ENCODE measurements around the gene RALGPS1.

Gene RALGPS1

DNA sequence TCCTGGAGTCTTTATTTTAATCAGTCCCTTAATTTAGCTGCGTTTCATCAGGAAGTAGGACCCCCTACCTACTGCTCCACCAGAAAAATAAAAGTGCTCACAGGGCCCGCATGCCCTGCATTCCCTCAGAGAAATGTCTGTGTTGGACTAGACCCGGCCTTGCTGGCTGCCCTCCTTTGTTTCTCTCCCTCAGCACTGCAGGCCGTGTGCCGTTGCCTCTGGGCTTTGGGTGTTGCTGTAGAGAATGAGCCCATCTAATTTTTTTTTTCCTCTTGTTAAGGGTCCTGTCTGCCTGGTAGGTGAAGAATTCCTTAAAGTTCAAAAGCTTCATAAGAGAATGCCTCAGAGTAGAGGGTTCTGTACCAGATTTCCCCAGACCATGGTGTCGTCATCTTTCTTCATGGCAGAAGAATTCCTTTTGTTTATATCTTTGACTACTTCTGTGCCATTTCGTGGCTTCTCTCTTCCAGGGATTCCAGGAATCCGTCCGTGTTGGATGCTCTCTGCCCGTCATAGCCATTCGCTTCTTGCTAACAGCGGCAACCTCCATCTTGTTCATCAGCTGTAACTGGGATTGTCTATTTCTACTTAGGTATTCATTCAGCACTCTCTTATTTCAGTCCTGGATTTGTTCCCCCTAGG, 257.6 kb downstream of the RALGPS1 start:
- DNase-seq (ENCODE audit: low read depth in 2 of 2): no peak

- DNase-seq (ENCODE audit: low read depth in 2 of 2): no peak
These were observed 258.5 kb downstream of the RALGPS1 start for GRCh38 chr9:127173063-127173462.

DNA sequence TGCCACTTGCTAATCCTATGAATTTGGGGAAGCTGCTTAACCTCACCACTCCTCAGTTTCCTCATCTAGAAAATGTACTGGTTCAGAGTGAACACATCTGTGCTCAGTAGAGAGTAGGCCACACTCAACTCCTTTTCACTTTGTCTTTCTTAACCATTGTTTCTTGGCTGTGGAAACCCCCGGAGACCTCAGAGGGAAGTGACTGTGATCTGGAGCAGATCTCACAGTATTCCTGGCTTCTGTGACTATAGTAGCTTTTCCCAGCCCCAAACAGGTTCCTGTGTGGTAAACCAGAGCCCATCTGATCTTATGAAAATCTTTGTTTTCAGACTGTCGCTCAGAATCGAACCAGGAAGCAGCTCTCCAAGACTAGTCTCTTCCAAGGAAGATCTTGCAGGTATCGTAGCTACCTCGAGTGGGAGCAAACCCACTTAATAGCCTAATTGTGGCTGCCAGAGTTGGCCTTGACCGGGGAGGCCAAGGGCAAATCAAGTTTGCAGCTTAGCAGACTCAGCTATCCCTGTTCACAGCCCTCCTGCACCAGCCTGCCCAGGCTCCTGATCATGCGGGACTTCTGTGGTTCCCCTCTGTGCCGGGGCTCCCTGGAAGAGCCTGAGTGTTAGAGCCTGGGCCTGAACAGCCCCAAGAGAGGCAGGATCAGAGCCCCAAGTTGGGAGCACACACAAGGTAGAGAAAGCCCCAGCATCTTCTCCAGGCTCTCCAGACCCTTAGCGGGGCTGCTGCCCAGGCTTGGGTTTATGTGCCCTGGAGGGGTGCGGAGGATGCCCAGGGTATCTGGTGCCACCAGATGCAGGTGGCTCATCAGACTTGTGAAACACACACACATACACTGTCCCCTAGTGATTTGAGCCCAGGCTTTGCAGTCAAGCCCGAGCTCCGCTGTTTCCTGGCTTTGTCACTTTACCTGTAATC, 260.1 kb downstream of the RALGPS1 start:
- no peak for DNase-seq (ENCODE audit: low read depth in 2 of 2)

DNA sequence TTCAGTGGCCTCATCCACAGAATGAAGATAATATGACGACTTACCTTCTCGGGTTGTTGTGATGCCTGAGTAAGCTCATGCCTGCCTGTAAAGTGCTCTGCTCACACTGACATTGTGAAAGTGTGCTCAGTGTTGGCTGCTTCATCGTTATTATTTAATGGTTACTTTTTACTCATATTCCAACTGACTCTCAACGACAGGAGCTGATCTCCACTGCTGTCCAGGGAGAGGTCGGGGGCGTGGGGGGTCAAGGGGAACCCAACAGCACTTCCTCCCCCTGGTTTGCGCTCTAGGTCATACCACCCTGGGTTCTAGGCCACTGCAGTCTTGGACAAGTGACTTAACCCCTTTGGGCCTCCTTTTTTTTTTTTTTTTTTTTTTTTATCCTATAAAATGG, 260.7 kb downstream of the RALGPS1 start:
- no peak for DNase-seq (ENCODE audit: low read depth in 2 of 2)

GRCh38 chr9:127175764-127176163, 261.2 kb downstream of the RALGPS1 start:
- no peak for DNase-seq (ENCODE audit: low read depth in 2 of 2)

GRCh38 chr9:127176631-127177030, 262.0 kb downstream of the RALGPS1 start:
- DNase-seq (ENCODE audit: low read depth in 2 of 2): no peak

GRCh38 chr9:127177231-127177630, 262.6 kb downstream of the RALGPS1 start:
- no peak for DNase-seq (ENCODE audit: low read depth in 2 of 2)

DNA sequence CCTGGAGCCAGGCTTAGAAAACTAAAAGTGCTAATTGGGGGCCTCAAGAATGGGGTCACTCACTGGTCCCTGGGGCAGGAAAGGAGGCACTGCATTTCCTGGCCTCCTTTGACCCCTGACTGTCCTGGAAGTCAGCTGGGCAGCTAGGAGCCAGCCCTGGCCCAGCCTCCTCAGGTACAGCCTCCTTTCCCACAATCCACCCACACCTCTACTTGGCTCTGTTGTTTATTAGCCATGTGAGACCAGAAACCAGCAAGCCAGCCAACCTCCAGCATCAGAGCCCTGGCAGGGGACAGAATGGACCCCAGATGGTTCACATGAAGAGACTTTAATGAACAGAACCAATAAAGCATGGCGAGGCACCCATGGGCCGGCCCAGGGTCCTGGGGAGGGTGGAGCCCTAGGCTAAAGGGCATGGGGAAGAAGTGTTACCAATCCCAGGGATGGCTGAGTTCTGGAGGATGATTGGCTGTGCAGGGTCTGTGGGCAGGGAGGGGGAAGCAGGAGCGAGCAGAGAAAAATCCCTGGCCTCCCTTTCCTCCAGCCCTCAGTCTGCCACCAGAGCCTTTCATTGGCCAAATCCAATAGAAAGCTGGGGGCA, 263.2 kb downstream of the RALGPS1 start:
- DNase-seq (ENCODE audit: low read depth in 2 of 2): no peak

DNA sequence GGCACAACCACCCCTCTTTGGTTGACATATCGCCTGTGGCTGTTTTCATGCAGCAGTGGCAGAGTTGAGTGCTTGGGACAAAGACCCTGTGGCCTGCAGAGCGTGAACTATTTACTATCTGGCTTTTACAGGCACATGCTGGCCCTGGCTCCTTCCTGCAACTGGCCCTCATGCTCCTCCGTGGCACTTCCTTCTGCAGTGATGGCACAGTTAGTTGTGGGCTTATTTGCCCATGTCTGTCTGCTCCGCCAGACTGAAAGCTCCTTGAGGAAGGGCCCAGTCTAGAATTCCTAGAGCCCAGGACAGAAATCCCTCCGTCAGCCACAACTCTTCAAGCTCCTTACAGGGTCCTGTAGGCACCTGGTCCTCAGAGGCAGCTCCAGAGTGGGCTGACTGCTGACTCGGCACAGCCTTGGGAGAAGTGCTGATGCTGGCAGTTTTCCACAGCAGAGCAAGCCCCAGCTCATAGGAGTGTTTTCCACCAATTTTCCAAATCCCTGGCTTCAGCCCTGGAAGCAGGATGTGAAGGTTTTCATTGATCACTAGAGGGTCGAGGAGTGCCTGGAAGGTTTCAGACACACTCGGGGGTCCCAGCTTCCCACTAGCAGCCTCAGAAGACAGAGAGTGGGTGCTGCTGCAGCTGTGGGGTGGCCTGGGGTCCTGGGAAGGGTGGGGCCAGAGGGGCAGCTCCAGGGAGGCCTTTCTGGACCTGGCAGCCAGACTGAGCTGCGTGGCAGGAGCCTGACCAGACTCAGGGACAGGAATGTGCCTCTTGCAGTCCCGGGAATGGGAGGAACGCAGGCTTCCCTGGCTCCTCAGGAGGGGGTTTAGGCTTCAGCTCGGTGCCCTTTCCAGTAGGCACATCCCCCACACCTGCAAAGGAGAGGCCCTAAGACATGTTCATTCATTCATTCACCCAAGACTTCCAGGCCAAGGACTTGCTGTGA, 264.4 kb downstream of the RALGPS1 start:
- DNase-seq (ENCODE audit: low read depth in 2 of 2): no peak

GRCh38 chr9:127179633-127180441, 265.3 kb downstream of the RALGPS1 start:
- DNase-seq (ENCODE audit: low read depth in 2 of 2): no peak

DNA sequence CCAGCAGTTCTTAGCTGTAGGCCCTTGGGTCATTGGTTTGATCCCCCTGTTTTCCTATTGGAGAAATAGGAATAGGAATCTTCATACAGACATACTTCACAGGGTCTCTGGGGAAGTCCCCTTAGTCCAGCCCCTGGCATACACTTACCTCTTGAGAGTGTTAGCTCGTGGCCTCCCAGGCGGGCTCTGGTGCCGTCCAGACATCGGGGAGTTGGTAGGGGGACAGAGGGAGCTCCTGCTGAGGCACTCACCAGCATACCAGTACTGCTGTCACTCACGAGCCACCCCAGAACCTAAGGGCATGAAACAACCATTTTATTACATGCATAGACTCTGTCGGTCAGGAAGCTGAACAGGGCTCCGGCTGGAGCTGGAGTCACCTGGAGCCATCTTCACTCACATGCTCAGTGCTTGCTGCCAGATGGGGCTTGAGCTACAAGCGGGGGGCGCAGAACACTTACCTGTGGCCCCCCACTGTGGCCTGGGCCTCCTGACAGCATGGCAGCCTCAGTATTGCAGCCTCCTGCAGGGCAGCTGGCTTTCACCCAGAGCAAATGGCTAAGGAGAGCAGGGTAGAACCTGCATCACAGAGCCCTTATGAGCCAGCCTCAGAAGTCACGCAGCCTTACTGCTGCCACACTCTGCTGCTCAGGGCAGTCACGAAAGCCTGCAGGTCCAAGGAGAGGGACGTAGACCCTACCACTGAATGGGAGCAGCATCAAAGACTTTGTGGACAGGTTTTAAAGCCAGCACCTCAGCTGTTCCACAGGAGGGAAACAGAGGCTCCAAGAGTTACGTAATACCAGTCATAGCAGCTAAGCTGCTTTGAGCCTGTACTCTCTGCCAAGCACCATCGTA, 266.1 kb downstream of the RALGPS1 start:
- DNase-seq (ENCODE audit: low read depth in 2 of 2): no peak

GRCh38 chr9:127181315-127181580, 266.7 kb downstream of the RALGPS1 start:
- DNase-seq (ENCODE audit: low read depth in 2 of 2): no peak

DNA sequence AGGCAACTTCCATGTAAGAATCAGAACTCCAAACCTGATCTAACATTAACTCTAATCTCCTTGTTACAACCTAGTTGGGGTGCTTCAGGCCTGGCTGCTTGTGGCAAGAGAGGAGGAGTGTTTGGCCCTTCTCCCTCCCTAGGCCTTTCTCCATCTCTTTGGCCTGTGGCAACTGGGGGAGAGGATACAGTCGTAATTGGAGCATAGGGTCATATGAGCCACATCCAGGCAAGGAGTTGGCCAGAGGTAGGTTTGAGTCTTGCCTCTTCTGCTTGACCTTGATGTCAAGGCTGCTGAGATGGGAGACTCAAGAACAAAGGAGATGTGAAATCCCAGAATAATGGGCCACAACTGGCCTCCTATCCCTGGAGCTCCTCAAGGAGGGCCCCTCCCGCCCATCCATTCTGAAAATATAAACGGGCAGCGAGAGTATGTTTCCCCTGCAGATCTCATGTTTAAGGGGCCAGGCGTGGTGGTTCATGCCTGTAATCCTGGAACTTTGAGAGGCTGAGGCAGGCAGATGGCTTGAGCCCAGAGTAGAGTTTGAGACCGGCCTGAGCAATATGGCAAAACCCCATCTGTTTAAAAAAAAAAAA, 267.1 kb downstream of the RALGPS1 start:
- DNase-seq (ENCODE audit: low read depth in 2 of 2): no peak

DNA sequence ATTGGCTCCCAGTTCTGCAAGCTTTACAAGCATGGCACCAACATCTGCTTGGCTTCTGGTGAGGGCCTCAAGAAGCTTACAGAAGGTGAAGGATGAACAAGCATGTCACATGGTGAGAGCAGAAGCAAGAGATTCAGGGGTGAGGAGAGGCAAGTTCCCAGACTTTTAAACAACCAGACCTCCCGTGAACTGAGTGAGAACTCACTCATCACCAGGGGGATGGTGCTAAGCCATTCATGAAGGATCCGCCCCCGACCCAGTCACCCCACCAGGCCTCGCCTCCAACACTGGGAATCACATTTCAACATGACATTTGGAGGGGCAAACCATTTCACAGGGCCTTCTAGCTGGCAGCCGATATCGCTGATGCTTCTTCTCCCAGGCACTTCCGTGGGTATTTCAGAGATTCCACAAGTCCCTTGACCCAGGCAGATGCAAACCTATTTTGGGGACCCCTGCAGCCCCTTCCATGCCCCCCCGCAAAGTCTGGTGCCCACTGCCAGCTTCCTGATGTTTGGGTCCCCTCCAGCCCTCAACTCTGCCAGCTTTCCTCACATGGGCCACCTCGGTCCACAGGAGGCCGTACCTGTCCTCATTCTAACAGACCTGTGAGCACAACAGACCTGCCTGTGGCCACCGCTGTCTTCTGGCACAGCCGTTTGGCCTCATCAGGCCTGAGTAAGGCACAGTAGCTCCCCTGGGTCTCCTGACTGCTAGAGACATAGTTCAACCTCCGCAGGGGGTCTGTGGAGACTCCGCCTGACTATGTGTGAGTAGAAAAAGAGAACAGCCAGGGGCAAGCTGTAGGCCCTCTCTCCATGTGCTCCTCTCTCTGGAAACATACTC, 268.5 kb downstream of the RALGPS1 start:
- DNase-seq (ENCODE audit: low read depth in 2 of 2): no peak

GRCh38 chr9:127183814-127184582, 269.4 kb downstream of the RALGPS1 start:
- no peak for DNase-seq (ENCODE audit: low read depth in 2 of 2)

DNA sequence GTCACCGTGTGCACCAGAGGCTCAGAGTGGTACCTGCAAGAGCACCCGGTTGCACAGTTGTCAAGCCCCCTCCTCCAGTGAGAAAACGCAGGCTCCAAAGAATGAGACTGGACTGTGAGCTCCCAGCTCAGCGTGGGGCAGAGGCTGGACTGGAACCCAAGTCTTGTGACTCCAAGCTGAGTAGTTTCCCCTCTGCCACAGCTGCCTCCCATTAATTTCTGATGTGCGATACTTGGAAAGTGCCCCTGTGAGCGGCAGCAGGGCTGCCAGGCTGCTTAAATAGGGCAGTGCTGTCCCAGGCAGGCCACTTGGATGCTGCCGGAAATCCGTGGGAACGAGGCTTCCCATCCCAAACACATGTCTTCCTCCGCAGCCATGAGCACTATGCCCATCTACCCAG, 270.1 kb downstream of the RALGPS1 start:
- no peak for DNase-seq (ENCODE audit: low read depth in 2 of 2)

- no peak for DNase-seq (ENCODE audit: low read depth in 2 of 2)
These were observed 270.6 kb downstream of the RALGPS1 start for GRCh38 chr9:127185181-127185580.

Data from stimulated activated CD8-positive, alpha-beta memory T cell treated with anti-CD3 and anti-CD28 coated beads, Interleukin-7, amount 100 ng/mL, for 1 hour (primary cell).